Endothelial cell of coronary artery (primary cell): ENCODE data around the gene HHIPL1. TPM values are rescaled to one million over a fixed set of nuclear protein-coding genes. Genes with fewer than 3 reads are reported as not detected.

Source experiments
- total RNA-seq: library from RNA; depleted of rRNA; stranded (reverse); fragments of >200 nt; gene quantifications from 2 replicates; pipeline ENCODE4 v1.2.3, GENCODE V29; 2014

Gene HHIPL1
- total RNA-seq = 2.0 and 4.4 TPM in 2 replicates

DNA sequence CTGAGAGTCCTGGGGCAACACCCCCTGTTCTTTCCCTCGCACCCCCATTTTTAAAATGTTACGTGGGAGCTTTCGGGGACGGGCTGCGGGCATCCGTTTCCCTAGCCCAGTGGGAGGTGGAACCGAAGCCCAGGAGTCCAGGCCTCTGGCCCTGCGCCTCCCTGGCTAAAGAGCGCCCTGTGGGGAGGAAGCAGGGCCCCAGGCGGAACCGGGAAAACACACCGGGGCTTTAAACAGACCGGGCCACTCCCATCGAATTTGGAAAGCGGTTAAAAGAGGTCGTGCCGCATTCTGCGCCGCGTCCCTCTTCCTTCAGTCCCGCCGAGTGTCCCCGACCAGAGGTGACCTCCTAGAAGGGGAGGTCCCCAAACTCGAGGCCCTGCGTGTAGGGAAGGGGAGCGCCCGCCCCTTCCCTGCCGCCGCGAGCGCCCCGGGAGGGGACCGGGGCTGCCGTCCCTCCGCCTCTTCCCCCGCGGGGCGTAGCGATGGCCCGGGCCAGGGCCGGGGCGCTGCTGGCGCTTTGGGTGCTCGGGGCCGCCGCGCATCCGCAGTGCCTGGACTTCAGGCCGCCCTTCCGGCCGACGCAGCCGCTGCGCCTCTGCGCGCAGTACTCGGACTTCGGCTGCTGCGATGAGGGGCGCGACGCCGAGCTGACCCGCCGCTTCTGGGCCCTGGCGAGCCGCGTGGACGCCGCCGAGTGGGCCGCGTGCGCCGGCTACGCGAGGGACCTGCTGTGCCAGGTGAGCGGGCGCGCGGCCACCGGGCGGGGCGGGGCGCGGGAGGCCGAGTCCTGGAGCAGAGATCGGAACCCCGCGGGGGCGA lies at the start of gene HHIPL1:
Gene HHIPL1 (plus strand): TSS at position 407 of the 822 bp plus-strand sequence. CDS start 79 bp downstream, at position 486.

DNA sequence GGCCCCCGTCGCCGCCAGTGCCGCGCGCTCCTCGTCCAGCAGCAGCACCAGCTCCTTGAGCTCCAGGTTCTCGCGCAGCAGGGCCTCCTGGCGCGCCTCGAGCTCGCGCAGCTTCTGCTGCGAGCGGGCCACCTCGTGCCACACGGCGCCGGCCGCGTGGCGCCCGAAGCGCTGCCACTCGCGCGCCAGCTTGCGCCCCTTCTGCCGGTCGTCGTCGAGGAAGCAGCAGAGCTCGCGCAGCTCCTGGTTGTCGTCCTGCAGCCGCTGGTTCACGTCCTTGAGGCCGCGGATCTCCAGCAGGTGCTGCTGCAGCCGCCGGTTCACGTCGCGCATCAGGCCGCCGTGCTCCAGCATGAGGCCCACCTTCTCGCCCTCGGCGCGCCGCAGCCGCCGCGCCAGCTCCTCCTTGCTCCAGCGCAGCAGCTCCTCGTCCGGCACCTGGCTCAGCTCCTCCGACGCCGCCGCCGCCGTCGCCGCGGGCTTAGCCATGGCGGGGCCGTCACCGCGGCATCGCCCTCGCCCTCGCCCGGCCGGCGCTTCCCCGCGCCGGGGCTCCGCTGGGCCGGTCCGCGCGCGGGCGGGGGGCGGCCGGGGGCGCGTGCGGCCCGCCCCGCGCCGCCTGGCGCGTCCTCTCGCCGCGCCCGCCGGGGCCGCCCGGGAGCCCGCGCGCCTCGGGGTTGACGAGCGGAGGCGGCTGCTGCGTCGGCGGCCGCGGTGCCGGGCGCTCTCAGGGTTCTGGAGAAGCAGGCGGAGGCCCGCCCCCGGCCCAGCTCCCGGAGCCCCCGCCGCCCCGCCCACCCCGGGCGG lies 41.3 kb upstream of the HHIPL1 start, which contains the start of gene CCDC85C:
Gene CCDC85C (minus strand): TSS at position 737 of the 807 bp plus-strand sequence. CDS start 248 bp downstream, at position 489.

DNA sequence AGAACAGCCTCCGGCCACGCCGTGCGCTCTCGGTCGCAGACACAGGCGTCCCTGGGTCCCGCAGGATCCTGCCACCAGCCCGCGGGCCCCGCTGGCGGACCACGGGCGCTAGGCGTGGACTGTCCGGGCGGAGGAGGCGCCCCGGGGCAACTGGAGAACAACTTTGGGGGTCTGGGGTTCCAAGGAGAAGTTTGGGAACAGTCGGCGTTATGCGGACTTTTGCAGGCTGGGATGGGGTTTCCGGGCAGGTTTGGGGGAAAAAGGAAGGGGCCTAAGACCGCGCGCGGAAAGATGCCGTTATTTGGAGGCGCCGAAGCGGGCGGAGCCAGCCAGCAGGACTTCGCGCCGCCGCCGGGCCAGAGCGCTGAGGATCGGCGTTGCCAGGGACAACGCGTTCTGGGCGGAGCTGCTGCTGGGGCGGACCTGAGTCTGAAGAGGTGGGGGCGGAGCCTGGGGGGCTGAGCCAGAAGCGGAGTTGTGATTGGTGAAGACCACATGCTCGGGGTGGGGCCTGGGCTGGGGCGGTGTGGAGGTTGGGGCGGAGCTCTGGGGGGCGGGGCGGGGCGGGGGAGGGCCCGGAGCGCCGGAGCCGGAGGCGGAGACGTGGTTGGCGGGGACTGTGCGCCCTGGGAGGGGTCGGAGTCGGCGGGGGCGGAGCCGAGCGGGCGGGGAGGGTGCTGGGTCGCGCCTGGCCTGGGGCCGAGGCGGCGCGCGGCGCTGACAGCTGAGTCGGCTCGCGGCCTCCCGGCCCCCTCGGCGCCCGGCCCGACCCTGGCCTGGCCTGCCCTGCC lies 38.9 kb downstream of the HHIPL1 start, which contains the start of gene CYP46A1:
Gene CYP46A1 (plus strand): TSS at position 680 of the 791 bp plus-strand sequence. CDS start 120 bp downstream, outside the sequence.

Other genes with a start within 250 kb of the HHIPL1 start
- gene SETD3, start 164.3 kb upstream of the HHIPL1 start, total RNA-seq = 42.6 and 53.8 TPM in 2 replicates
- 25.8 and 38.6 TPM in 2 replicates for gene CCNK, start 163.7 kb upstream of the HHIPL1 start, total RNA-seq
- 13.3 and 21.9 TPM in 2 replicates for gene CCDC85C, start 40.9 kb upstream of the HHIPL1 start, total RNA-seq
- gene CYP46A1, start 39.2 kb downstream of the HHIPL1 start, total RNA-seq = 0.09 TPM in 2 replicates
- gene EML1, start 148.3 kb downstream of the HHIPL1 start, total RNA-seq = 32.1 and 43.7 TPM in 2 replicates